ENCODE results near the gene FAM209B.

The FAM209B gene

DNA sequence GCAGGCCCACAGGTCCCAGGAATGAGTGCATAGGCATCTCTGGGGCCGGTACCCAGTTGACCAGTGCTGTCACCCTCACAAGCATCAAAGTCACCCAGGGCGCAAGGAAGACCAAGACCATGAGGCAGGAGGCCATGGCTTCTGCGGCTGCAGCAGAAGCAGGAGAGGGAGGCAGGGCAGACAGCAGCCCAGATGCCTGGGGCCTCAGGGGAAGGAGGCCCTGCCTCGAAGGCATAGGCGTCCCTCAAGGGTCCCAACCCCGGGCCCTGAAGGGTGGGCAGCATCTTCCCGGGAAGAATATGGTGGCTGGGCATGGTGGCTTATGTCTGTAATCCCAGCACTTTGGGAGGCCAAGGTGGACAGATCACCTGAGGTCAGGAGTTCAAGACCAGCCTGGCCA lies 5.5 kb upstream of the FAM209B start:
- Histone ChIP-seq H3F3A (ENCODE audit: insufficient read depth) (no peaks in the 10 kb centered on the region), H3K27ac (ENCODE audit: low read depth, low read length) (no peak overlapping the region), H3K27me3 (ENCODE audit: low read length) (no peaks in the 10 kb centered on the region), H3K79me2 (ENCODE audit: insufficient read depth, low read length) (no peaks in the 10 kb centered on the region), H3K9me2 (replicated peaks; ENCODE audit: insufficient read depth, low read length) (no peaks in the 10 kb centered on the region), H3K36me3 (ENCODE audit: low read length) (no peaks in the 10 kb centered on the region), H2AFZ (ENCODE audit: low read depth, low read length, severe bottlenecking) (no peak overlapping the region), H3K9me3 (ENCODE audit: insufficient read depth, low read length) (no peaks in the 10 kb centered on the region), H3K9ac (ENCODE audit: low read length) (no peak overlapping the region), H3K4me3 (ENCODE audit: insufficient read depth, low read length, poor library complexity, severe bottlenecking) (no peak overlapping the region), H4K20me1 (ENCODE audit: low read depth, low read length) (no peaks in the 10 kb centered on the region), H3K4me2 (ENCODE audit: low read depth, low read length, poor library complexity, severe bottlenecking) (no peak overlapping the region)
- no peak for TF ChIP-seq EZH2phosphoT487 (conservative IDR thresholded peaks at IDR 0.05; ENCODE audit: low read length)
- TF ChIP-seq, protein P1, sequence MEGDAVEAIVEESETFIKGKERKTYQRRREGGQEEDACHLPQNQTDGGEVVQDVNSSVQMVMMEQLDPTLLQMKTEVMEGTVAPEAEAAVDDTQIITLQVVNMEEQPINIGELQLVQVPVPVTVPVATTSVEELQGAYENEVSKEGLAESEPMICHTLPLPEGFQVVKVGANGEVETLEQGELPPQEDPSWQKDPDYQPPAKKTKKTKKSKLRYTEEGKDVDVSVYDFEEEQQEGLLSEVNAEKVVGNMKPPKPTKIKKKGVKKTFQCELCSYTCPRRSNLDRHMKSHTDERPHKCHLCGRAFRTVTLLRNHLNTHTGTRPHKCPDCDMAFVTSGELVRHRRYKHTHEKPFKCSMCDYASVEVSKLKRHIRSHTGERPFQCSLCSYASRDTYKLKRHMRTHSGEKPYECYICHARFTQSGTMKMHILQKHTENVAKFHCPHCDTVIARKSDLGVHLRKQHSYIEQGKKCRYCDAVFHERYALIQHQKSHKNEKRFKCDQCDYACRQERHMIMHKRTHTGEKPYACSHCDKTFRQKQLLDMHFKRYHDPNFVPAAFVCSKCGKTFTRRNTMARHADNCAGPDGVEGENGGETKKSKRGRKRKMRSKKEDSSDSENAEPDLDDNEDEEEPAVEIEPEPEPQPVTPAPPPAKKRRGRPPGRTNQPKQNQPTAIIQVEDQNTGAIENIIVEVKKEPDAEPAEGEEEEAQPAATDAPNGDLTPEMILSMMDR (IDR thresholded peaks at IDR 0.05; ENCODE audit: insufficient read depth, low read length, poor library complexity, severe bottlenecking) = no peak

DNA sequence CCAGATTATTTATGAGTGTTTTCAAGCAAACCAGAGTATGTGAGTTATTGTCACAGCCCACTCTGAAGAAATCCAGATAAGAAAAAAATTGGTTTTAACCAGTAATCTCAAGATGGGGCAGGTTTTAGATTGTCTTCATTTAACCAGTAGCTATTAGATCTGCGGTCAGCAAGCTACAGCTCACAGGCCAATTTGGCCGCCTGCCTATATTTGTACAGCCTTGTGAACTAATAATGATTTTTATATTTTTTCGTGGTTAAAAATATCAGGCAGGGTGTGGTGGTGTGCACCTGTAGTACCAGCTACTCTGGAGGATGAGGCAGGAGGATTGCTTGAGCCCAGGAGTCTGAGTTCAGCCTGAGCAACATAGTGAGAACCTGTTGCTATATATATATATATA lies 5.0 kb downstream of the FAM209B start:
- Histone ChIP-seq H3K9ac (ENCODE audit: low read length) (no peak overlapping the region), H3K36me3 (ENCODE audit: low read length) (no peaks in the 10 kb centered on the region), H3K9me2 (replicated peaks; ENCODE audit: insufficient read depth, low read length) (no peaks in the 10 kb centered on the region), H4K20me1 (ENCODE audit: low read depth, low read length) (no peaks in the 10 kb centered on the region), H2AFZ (ENCODE audit: low read depth, low read length, severe bottlenecking) (no peak overlapping the region), H3K9me3 (ENCODE audit: insufficient read depth, low read length) (no peaks in the 10 kb centered on the region), H3K4me3 (ENCODE audit: insufficient read depth, low read length, poor library complexity, severe bottlenecking) (no peak overlapping the region), H3K27ac (ENCODE audit: low read depth, low read length) (no peak overlapping the region), H3F3A (ENCODE audit: insufficient read depth) (no peaks in the 10 kb centered on the region), H3K4me2 (ENCODE audit: low read depth, low read length, poor library complexity, severe bottlenecking) (no peak overlapping the region), H3K27me3 (ENCODE audit: low read length) (no peaks in the 10 kb centered on the region), H3K79me2 (ENCODE audit: insufficient read depth, low read length) (no peaks in the 10 kb centered on the region)
- TF ChIP-seq, protein P1 (IDR thresholded peaks at IDR 0.05; ENCODE audit: insufficient read depth, low read length, poor library complexity, severe bottlenecking) = no peak
- TF ChIP-seq EZH2phosphoT487 (conservative IDR thresholded peaks at IDR 0.05; ENCODE audit: low read length) = no peak

DNA sequence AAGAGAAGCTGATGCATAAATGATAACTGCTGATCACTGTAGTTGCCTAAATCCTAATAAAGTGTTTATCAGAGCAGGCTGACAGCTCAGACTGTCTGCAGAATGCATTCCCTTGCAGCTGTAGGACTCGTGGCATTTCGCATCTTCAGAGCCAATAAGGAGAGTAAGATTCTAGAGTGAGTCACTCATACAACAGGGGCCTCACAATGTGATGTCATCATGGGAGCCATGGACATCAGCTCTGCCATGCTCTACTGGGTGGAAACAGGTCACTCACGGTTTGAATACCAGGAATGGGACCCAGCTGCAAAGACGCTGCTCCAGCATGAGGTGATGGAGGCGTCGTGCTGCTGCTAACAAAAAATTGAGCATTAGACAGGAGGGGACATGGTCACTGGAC lies 7.4 kb downstream of the FAM209B start:
- Histone ChIP-seq H3K36me3 (ENCODE audit: low read length) (no peaks in the 10 kb centered on the region), H3K9ac (ENCODE audit: low read length) (no peak overlapping the region), H3K9me3 (ENCODE audit: insufficient read depth, low read length) (no peaks in the 10 kb centered on the region), H3K4me2 (ENCODE audit: low read depth, low read length, poor library complexity, severe bottlenecking) (no peak overlapping the region), H3K79me2 (ENCODE audit: insufficient read depth, low read length) (no peaks in the 10 kb centered on the region), H3K27ac (ENCODE audit: low read depth, low read length) (no peak overlapping the region), H3K27me3 (ENCODE audit: low read length) (no peaks in the 10 kb centered on the region), H4K20me1 (ENCODE audit: low read depth, low read length) (no peaks in the 10 kb centered on the region), H2AFZ (ENCODE audit: low read depth, low read length, severe bottlenecking) (no peak overlapping the region), H3F3A (ENCODE audit: insufficient read depth) (no peaks in the 10 kb centered on the region), H3K4me3 (ENCODE audit: insufficient read depth, low read length, poor library complexity, severe bottlenecking) (no peak overlapping the region), H3K9me2 (replicated peaks; ENCODE audit: insufficient read depth, low read length) (no peaks in the 10 kb centered on the region)
- TF ChIP-seq, protein P1 (IDR thresholded peaks at IDR 0.05; ENCODE audit: insufficient read depth, low read length, poor library complexity, severe bottlenecking) = no peak
- TF ChIP-seq EZH2phosphoT487 (conservative IDR thresholded peaks at IDR 0.05; ENCODE audit: low read length) = no peak

Measured in SU-DHL-6 (cell line).